Activated T-cell treated with anti-CD3 and anti-CD28 coated beads, Interleukin-2, amount 50 U/mL, for 48 hours (primary cell): ENCODE measurements around the gene PHF2.

Experiments used
- DNase-seq, 2 experiments: peaks; one replicate each; pipeline ENCODE4 v3.0.0-alpha.2; 2020

The PHF2 gene

GRCh38 chr9:93634311-93635185, 58.2 kb downstream of the PHF2 start:
- no peak for DNase-seq

DNA sequence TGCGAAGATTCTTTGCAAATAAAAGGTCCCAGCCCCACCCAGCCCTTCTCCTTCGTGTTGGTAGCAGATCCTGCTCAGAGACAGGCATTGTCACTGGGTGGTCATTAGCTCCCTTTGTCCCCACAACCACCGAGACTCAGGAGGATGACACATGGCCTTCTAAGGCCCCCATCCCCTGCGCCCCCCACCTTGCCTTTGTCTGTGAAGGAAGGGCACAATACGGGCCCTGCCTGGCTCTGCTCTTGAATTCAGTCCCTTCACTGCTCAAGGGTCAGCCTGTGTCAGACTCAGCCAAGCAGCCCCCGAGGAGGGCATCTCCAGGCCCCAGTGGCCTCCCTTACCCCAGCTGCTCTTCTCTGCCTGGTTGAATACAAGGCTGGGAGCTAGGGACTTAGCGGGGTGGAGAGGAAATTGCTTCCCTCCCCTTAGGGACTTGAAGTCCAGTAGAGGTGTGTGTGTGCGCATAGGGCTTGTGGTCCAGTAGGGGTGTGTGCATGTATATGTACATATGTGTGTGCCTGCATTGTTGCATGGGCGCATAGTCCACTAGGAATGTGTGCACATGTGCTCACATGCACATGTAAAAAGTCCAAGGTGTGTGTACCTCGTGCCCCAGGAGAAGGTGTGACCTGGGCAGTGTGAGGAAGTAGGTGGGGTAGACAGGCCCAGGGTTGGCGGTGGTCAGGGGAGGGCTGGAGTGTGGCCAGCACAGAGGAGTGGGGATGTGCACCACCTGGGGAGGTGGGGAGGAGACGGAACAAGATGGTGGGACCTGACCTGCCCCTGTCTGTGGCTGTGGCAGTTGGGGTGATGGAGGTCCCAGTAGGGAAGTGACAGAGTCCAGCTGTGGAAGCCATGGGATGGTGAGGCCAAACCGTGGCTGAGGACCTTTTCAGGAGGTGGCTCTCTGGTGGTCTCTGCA, 59.1 kb downstream of the PHF2 start:
- DNase-seq: no peak

- no peak for DNase-seq
Measured at GRCh38 chr9:93636172-93636661, 59.8 kb downstream of the PHF2 start.

DNA sequence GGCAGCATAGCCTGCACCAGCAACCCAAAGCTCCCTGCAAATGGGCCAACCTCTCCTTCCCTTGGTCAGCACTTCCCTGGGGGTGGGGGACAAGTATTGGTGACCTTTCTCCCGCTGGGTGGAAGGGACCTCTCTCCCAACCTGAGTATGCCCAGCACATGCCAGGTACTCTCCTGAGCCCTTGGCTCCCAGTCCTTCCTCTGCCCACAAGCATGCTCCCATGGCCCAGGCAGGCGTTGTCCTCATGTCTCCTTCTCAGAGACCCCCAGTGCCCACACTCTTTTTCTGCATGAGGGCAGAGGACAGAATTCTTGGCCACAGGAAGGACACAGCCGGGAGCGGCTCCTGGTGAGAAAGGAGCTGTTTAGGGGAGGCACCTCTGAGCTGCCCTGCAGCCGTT, 60.3 kb downstream of the PHF2 start:
- DNase-seq: no peak

- no peak for DNase-seq
Measured at GRCh38 chr9:93637886-93638285, 61.5 kb downstream of the PHF2 start.

GRCh38 chr9:93640027-93640426, 63.6 kb downstream of the PHF2 start:
- DNase-seq: no peak

DNA sequence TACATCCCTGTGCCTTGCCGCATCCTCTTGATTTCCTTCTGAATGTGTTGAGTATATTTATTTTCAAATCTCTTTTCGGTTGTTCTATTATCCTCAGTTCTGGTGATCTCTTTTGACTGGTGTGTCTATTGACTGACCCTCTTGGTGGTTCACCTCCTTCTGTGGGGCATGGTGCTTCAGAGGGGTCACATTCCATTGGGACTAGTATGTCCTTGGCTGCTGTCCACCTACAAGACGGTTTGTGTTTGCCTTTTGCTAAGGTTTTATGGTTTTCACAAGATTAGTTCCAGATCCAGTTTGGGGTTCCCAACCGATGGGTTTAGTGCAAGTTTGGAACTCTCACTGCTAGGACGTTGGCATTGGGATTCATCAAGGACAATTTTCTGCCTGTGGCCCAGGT, 66.6 kb downstream of the PHF2 start:
- no peak for DNase-seq

DNA sequence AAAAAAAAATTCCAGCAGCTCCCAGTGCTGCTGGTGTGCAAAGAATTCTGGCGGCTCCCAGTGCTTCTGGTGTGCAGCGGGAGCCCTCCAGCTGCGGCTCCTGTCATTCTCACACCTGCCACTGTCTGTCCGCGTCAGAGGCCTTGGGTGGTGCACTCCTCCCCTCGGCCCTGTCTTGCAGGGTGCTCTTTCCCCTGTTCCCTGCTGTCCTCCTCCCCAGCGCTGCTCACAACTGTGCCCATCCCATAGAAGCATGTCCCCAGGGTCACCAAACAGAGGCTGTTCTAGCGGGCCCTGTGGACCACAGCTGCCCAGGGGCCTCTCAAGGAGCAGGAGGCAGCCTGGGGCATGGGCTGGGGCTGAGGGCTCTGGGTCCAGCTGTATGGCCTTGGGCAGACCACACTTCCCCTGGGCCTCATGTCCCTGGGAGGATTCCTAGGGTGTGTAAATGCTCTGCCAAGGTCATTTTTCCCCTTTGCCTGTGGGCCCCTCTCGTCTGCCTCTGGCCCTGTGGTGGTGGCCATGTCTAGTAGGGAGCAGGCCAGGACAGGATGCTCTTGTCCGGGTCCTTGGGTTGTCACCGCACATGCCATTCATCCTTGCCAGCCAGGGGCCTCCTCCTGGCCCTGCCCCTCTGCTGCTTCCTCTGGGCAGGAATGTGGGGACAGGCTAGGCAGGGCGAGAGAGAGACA, 68.2 kb downstream of the PHF2 start:
- no peak for DNase-seq

GRCh38 chr9:93645149-93645889, 68.9 kb downstream of the PHF2 start:
- DNase-seq: no peak

DNA sequence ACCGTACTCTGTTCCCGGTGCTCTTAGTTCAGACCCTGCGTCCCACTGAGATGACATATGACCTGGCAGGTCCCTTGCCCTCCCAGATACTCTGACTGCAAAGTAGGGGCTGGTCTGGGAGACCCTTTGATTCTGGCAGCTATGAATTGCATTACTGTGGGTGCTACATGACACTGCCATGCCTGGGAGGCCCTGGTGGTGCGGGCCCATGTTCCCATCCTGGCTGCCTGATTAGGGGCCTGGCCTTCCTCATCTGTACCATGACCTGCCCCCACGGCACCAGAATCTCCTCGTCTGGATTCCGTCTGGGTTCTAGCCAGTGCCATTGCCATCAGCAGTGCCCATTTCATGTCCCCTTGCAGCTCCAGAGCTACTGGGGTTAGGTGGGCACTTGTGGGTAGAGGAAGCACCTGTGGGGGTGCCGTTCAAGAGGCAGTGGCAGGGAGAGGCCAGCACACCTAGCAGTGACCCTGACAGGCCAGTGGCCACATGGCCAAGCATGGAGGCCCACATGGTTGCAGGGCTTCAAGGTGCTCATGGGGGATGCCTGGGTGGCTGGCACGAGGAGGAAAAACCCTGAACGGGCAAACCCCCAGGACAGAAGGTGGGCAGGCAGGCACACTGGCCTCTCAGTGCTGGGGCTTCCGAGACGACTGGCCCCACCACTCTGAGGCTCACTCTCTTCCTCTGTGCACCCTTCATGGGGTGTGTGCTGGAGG, 69.7 kb downstream of the PHF2 start:
- no peak for DNase-seq

DNA sequence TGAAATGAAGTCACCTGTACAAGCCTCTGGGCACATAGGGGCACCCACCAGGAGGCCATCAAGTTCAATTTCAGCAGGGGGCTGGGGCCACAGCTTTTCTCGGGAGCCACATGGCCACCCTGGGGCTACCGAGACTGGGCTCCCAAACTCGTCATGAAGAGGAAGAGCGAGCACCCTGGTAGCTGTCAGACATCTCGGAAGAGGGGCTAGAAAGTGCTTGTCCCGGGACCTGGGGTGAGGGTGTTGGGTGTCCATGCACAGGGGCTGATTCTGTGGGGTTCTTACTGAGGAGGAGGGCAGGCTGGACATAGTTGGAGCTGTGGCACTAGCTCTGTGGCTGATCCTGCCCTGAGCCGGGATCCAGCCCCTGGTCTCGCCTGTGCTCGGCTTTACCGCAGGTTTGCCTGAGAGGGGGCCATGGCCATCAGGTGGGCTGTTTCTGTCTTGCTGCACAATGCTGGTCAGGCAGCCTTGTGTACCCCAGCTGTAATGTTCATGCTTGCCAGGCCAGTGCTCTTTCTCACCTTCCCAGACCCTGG, 70.3 kb downstream of the PHF2 start:
- no peak for DNase-seq

GRCh38 chr9:93648181-93648580, 71.8 kb downstream of the PHF2 start:
- DNase-seq: no peak

- DNase-seq: no peak
Measured at GRCh38 chr9:93648836-93649235, 72.5 kb downstream of the PHF2 start.

GRCh38 chr9:93649610-93650261, 73.4 kb downstream of the PHF2 start:
- DNase-seq: no peak

- no peak for DNase-seq
Measured at GRCh38 chr9:93650448-93650847, 74.1 kb downstream of the PHF2 start.

- DNase-seq: no peak
Measured at GRCh38 chr9:93651521-93651950, 75.2 kb downstream of the PHF2 start.

- DNase-seq: no peak
Measured at GRCh38 chr9:93652604-93653592, 76.5 kb downstream of the PHF2 start.

DNA sequence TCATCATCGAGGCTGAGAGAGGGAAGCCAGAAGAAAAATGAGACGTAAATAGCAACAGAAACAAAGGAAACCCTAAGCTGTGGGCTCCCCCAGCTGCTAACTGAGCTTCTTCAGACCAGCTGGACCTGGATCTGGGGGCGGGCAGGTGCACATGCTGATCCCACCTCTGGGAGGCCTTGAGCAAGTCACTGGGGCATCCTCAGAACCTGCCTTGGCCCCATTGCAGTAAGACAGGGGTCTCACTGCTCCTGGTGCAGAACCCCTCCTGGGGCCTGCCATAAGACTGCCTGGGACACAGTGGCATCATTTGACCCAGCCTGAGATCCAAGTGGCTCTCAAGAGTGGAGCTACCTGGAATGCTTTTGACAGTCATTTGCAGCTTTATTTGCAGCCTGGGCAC, 77.4 kb downstream of the PHF2 start:
- DNase-seq: no peak

GRCh38 chr9:93654351-93654961, 78.1 kb downstream of the PHF2 start:
- no peak for DNase-seq
